HG02610 (cell line): ENCODE measurements around the gene HIPK2.

Experiments
- ATAC-seq: cut with Tn5 transposase; IDR thresholded peaks from one replicate; pipeline ENCODE4 v1.9.1; 2021; ENCODE audit warnings: mild to moderate bottlenecking, moderate library complexity; ENCODE audit not compliant: unreplicated experiment

The HIPK2 gene

DNA sequence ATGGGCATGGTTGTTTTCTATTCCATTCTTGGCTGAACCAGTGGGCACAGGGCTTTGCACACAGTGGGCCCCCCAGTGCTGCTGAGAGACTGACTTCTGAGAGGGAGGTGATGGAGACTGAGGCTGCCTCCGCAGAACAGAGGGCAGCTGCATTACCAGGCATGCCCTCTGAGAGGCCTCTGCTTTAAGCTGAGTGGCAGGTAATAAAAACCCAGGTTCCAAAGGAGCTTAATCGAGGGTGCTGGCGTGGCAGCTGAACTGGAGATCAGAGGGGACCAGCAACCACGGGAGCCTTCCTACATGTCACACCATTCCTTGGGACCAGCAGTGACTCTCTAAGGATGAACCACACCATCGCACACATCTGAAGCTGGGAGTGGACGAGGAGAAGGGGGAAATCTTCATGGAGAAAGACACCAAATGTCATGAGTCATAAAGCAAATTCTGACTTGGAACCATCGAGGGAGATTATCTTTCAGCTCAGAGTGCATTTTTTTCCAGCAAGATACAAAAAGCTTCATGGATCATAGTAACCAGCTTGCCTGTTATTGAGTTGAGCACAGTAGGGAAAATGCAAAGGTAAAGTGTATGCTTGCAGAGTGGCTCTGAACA, 24.6 kb downstream of the HIPK2 start:
- no peak for ATAC-seq

DNA sequence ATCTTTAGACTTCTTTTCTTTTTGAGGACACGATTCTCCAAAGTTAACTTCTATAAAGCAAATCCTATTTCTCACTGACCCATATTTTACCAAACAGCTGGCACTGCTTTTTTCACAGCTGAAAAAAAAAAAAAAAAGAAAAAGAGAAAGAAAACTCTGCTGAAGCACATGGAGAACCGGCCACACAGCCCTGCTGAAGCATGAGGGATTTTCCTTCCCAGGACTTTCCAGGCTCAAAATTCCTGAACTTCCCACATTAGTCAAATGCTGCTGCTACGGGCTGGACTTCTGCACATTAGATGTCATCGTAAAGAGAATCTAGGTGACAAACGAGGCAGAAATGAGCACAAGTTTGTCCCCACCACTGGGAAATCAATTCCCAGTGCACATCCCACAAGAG, 25.2 kb downstream of the HIPK2 start:
- ATAC-seq: no peak

DNA sequence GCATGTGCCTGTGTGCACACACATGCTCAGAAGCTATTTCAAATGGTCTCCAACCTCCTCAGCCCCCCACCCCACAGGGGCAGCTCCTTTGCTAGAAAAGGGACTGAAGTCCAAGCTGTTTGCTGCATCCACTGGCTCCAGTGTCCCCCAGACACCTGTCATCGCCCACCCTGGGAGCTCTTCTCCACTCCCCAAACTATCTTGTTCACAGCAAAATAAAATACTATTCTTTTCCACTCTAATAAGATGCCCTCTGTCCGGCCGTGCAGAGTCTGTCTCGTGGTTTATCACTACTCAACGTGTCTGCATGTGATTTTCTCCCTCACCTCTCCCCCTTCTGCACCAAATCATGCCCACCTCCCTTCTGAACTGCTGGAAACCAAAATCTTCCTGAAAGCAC, 25.6 kb downstream of the HIPK2 start:
- ATAC-seq: no peak

DNA sequence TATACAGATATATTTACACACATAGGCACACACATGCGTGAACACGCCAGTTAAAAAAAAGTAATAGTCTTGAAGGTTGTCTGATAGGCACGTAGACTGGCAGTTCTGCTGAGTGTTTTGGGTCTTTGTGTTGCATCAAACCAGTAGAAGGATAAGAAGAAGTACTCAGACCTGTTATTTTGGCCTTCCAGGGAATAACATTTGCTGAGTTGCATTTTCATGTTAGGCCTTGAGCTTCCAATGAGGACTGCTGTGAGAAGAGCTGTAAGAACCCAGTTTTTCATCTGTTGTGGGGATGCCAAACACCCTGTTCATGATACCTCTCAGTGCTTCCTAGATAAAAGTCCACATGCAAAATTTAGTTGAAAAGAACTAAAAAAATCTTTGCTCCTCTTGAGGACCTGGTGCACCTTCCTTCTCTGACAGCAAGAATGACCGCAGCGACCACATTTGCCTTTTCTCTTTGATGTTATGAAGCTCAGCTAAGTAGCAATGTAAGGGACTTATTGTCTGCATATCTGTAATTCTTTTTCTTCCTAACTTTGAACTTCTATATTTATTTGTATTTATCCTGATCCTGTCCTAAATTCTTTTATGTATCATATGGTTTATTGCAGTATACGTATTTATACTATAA, 27.2 kb downstream of the HIPK2 start:
- no peak for ATAC-seq

DNA sequence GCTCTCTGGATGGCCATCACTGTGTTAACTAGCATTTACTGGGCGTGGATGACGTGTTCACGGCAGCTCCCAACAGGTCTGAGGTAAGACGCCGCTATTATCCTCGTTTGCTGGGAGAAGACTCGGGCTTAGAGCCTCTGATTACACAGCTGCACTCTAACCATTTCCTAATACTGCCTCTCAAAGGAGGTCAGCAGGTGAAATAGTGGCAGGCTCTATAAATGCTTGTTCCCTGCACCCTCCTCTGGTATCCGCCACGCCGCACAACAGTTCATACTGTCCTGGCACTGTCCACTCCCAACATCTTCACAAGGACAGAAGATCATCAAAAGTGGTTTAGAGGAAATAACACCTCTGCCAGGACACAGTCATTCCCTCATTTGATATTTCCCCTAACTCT, 28.3 kb downstream of the HIPK2 start:
- ATAC-seq: no peak

DNA sequence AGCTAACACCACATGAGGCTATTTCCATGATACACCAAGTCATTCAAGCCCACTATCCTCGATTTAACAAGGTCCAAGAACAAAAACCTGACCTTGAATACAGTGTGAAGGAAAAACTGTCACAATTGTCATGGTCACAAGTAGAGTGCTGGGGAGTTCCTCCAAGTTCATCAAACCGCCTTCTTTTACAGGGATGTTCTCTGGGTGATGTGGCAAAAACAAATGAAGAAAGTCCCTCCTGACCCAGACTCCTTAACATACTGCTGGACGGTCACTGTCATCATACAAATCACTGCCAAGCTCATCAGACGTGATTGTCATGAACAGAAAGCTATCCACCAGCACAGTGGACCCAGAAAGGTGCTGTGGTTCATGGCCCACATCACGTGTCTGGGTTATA, 28.9 kb downstream of the HIPK2 start:
- no peak for ATAC-seq

DNA sequence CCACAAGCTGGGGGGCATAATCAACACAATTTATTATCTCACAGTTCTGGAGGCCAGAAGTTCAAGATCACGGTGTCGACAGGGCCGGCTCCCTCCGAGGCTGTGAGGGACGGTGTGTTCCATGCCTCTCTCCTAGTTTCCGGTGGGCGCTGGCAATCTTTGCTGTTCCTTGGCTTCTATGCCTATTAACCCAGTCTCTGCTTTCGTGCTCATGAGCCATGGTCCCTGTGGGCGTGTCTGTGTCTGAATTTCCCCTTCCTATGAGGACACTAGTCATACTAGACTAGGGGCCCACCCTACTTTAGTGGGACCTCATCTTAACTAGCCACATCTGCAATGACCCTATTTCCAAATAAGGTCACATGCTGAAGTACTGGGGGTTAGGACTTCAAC, 29.4 kb downstream of the HIPK2 start:
- ATAC-seq: no peak

DNA sequence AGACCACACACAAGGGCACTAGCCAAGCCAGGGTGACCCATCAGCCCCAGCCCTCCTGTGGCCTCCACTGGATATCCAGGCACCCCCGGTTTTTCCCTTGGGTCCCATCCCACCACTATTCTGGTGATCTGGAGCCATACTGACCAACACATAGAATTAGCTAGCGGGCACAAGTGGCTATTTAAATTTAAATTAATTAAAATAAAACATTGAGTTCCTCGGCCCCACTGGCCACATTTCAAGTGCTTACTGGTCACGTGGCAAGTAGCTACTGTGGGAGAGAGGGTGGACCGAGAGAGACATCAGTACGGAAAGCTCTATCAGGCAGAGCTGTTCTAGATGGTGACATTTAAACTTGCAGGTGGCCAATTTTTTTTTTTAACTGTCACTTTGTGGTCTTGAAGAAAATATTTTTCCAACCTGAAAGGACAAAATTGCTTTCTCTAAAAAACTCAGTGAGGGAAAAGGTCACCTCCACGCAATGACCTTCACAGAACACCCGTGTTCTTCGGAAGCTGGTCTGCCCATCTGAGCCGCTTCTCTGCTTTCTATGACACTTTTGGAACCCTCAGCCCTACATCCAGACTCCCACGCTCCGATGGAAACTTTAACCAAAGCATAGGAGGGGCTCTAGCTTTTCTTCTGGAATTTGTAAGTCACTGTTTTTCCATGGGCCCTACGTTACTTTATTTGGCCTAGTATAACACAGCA, 30.0 kb downstream of the HIPK2 start:
- no peak for ATAC-seq

DNA sequence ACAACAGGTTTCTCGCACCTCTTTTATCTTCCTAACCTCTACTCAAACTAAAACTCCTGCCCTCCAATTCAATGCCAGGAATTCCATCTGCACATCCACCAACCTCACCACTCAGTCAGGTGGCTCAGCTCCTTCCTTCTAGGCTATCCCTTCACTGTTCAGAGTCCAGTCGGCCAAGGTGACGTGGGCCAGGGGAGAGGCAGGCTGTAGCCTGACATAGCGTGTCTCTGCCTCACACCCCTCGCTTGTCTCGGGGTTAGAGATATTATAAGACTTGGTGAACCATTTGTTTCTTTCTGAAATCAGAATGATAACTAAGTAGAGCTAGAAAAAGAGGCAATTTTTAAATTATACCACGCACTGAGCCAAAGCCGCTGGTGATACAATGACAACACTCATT, 31.1 kb downstream of the HIPK2 start:
- no peak for ATAC-seq

DNA sequence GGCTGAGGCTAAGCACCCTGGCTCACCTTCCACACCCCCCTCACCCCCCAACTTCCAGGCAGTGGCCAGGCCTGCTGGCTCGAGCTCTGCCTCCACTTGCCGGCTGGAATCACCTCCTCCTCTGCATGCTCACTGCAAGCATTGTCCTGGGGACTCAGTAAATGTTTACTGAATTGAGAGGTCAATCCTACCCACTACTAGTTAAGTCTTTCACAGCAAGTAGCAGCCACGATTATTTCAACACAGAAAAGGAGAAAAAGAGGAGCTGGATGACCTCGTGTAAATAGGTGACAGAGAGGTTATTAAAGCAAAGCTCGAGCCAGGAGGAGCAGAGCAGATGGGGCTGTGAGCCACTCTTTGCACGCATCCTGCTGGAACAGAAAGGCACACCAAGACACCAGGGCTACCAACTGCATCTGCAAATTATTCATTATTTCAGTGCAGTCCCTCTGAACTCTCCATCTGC, 32.1 kb downstream of the HIPK2 start:
- no peak for ATAC-seq

DNA sequence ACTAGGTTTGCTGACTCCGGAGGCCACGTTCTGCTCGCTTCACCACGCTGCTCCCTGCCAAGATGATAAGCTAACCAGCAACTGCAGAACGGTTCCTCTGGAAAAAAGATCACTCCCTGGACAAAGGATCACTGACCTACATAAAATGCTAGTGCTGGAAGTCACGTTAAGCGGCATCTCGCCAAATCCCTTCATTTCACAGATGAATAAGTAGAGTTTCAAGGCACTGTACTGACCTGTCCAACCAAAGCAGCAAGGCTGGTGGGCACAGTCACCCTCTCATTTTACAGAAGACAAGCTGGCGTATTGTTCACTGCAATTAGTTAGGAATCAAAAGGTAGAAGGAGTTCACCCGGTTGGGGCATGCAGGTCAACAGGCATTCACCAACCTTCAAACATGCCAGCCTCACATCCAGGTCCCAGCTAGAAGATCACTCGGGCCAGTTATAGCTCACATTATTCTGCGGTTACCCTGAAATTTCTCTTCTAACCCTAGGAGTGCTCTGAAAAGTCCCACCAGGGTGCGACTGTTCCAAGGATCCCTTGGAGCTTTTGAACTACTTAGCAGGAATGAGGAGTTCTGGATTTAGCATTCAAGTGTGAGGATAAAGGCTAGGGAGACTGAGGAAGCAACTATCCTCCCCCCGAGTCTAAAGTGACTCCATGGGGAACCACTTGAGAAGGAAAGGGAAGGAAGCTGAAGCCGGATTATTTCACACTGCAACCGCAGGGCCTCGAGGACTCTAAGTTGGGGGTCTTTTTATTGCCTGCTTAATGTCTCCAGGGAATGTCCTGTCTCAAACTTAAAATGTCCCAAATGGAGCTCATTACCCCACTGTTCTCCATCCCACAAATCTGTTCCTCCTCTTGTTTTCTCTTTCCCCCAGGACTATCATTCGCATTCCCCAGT, 32.8 kb downstream of the HIPK2 start:
- ATAC-seq: no peak

DNA sequence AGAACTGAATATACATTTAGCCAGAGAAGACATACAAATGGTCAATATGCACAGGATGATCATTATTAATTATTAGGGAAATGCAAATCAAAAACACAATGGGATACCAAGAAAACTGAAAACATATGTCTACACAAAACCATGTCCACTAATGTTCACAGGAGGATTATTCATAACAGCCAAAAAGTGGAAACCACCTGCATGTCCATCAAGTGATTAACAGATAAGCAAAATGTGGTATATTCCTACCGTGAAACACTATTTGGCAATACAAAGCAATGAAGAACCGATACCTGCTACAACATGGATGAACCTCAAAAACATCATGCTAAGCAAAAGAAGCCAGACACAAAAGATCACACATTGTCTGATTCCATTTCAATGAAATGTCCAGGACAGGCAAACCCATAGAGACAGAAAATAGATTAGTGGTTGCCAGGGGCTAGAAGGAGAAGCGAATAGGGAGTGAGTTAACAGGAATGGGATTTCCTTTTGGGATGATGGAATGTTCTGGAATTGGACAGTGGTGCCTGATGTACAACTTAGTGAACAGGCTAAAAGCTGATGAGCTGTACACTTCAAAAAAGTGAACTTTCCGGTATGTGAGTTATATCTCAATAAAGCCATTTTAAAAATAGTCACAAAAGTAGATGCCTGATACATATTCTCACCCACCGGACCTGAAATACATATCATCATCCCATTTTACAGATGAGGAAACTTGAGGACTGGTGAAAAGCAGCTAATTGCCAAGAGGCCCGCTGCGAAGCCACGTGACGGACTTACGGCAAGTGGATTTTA, 33.6 kb downstream of the HIPK2 start:
- no peak for ATAC-seq

DNA sequence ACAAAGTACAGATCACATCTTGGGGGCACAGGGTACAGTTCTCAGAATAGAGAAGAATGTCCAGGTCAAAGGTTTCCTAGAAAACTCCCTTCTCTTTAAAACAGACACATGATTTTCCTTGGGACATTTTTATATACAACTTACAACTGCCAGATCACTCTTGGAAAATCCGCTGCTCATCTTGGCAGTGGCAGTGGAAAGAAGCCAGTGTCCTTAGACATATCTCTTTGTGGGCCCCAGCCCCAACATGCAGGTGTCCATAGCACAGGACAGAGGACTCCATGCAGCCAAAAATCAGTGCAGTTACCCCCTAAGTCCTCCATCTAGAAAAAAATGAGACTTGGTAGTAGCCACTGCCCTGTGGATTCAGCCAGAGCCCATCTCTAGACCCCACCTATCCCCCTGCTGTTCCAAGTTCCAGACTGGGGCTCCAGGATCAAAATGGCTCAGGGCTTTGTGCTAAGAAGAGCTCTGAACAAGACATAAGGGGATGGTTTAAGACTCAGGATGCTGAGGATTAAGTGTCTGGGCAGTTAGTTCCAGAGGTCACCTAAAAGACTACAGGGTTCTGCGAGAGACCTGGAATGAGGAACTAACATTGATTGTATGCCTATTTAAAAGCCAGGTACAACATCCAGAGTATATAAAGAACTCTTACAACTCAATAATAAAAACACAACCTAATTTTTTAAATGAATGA, 34.4 kb downstream of the HIPK2 start:
- no peak for ATAC-seq

DNA sequence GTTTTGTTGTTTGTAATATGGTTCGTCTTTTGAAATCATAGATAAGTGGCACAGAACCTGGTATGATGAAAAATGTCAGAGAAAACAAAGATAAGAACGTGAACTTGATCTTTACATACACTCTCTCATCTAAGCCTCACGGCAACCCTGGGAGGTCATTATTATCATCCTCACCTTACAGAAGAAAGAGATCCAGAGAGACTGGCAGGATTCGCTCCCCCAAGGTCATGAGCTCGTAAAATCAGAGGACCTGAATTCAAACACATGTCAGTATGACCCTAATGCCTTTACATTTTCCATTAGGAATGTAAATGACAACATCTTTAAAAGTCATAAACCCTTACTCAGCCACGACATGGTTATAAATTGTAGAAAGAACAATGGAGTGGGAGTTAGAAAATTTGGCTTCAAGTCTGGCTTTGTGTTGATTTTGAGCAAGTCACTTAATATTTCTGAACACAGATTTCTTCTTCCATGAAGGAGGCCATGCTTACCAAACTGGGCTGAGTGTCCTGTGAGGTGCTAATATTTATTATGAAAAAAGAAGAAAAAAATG, 35.9 kb downstream of the HIPK2 start:
- ATAC-seq: no peak

DNA sequence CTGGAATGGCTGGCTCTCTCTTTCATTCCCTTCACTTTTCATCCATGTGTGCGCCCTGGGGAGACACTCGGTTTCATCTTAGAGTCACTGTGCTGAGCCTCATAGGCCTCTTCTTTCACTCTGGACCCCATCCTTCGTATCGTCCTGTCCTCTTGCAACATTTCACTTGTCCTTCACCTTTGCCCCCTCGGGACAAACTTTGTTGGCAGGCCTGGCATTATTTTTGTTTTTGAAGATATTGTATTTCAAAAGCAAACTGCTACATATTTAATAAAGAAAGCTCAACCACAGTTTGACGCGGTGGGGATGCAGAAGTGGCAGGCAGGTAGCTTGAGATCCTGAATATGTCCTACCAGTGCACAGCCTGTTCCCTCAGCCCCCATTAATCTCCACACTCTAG, 36.6 kb downstream of the HIPK2 start:
- no peak for ATAC-seq

DNA sequence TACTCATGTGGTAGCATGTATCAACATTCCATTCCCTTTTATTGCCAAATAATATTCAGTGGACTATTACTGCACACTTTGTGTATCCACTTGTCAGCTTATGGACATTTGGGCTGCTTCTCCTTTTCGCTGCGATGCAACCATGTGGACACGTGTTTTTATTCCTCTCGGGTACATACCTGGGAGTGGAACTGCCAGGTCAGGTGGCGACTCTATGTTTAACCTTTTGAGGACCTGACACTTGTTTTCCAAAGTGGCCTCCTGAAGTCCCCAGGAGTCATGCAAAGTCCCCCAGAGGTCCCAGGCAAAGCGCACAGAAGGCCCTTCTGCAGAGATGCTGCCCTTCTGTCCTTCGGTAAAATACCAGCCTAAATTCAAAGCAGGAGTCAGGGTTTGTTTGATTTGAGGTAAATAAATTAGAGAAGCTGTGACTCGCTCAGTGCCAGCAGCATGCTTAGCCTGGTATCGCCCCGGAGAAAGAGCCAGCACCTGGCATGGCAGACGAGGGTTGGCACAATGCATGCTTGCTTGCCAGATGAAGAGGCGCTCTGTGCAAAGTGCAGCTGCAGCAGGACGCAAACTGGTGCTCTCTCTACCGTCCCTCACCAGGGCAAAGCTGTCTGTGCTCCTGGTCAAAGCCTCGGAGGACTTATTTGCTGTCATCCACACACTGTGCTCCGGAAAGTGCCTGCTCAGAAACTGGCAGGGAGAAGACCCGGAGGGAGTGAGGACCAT, 37.8 kb downstream of the HIPK2 start:
- ATAC-seq: no peak

DNA sequence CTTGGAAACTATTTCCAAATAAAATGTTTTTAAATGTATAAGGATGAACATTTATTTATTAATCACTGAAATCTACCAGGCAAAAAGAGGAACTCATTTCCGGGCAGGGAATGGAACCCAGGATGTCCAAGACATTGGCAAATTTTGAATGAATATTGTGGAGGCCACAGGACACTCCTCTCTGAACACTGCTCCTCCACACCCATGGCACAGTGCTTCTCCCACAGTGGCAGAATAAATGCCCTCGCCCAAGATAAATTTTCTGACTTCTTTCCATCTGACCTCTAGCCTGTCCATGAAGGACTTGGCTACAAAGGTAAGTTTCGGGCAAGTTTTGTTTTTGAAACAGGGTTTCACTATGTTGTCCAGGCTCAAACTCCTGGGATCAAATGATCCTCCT, 39.0 kb downstream of the HIPK2 start:
- ATAC-seq: no peak

DNA sequence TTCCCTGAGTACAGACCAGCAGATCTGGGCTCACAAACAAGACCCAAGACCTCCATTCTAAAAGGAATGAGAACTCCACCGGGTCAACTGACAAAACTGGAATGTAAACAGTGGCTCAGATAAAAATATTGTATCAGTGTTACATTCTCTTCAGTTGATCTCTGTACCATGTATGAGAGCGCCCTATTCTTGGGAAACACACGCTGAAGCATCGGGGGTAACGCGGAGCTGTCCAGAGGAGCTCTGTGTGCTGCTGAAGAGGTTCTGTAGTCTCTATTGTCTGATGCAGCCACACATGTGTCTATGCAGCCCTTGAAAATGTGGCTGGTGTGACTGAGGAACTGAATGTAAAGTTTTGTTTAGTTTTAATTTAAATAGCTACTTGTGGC, 39.7 kb downstream of the HIPK2 start:
- no peak for ATAC-seq
